GM18873 (cell line): Measurements from ENCODE around the gene ADAM10.
A peak's percentile ranks its signal among the peaks of the same experiment; 100 is the strongest.

Source experiments
- ATAC-seq: cut with Tn5 transposase; IDR thresholded peaks from one replicate; pipeline ENCODE4 v1.9.1; 2021; ENCODE audit warnings: mild to moderate bottlenecking, moderate library complexity, moderate number of reproducible peaks; ENCODE audit not compliant: unreplicated experiment, low FRiP score

The ADAM10 gene

DNA sequence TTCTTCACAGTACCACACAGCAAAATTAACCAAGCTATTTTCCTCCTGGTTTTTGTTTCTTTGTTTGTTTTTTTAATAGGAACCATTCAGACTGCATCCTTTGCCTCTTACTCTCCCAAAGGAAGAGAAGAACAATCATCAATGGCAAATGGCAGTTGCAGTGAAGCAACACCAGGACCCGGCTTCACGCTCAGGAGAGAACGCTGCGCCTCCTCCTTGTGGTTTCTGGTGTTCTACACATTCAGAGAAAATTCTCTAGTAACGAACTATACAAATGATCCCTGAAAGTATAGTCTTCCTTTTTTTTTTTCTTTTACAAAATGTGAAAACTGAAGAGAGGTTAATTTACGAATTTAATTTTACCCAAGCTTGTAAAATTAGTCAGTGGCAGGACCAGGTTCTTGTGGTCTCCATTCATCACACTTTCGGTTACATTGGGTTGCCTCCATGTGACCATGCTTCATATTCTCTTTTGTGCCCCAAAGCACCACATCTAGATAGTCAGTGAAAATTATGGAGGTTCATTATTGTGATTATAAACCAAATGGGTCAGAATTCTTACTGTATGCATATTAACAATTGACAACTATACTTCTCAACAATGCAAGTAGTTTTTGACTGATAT, 11.0 kb upstream of the ADAM10 start:
- no peak for ATAC-seq

DNA sequence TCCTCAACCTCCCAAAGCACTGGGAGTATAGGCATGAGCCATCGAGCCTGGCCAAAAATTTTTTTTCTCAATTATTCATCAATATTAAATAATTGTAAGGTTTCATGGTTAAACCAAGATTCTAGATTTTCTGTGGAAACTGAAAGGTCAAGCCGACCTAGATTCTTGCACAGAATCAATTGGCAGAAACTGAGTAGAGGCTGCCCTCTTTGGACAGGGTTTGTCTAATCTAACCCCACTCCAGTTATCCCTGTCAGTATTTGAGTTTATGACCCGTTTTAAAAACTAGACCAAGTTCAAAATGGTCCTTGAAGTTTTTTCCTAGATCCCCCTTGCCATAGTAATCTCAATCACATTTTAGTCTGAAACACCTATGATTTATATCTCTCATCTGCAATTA, 8.6 kb upstream of the ADAM10 start:
- no peak for ATAC-seq

DNA sequence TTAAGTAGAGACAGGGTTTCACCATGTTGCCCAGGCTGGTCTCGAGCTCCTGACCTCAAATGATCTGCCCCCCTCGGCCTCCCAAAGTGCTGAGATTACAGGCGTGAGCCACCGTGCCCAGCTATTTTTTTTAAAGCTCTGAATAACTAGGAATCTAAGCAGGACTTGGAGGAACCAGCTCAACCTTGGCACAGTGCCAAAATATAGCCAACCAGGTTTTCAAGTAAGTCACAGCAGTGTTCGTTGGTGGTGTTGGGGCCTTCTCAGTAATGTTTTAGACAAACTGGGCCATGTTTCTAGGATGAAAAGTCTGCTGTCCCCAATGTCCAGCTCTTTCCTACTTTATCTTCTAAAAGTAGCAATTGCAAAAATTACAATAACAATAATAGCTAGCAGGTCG, 6.4 kb upstream of the ADAM10 start:
- ATAC-seq: no peak

DNA sequence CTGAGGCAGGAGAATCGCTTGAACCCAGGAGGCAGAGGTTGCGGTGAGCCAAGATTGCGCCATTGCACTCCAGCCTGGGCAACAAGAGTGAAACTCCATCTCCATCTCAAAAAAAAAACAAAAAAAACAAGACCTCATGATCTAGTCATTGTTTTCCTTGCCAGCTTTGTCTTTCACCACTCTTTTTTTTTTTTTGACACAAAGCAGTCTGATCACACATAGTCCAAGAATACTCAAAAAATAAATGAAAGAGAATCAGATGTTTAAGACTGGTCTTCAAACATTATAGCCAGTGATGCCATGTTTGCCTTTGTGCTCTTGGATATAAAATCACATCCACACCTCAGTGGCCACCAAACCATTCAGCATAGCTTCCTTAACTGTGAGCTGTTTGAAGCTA, 5.8 kb upstream of the ADAM10 start:
- ATAC-seq: no peak

DNA sequence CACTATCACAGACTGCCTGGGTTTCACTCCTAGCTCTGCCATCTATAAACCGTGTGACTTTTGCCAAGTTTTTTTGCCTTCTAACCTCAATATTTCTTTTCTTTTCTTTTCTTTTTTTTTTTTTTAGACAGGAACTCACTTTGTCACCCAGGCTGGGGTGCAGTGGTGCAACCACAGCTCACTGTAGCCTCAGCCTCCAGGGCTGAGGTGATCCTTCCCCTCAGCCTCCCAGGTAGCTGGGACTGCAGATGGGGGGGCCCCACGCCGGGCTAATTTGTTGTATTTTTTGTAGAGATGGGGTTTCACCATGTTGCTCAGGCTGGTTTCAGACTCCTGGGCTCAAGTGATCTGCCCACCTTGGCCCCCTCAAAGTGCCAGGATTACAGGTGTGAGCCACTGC, 3.2 kb upstream of the ADAM10 start:
- no peak for ATAC-seq

DNA sequence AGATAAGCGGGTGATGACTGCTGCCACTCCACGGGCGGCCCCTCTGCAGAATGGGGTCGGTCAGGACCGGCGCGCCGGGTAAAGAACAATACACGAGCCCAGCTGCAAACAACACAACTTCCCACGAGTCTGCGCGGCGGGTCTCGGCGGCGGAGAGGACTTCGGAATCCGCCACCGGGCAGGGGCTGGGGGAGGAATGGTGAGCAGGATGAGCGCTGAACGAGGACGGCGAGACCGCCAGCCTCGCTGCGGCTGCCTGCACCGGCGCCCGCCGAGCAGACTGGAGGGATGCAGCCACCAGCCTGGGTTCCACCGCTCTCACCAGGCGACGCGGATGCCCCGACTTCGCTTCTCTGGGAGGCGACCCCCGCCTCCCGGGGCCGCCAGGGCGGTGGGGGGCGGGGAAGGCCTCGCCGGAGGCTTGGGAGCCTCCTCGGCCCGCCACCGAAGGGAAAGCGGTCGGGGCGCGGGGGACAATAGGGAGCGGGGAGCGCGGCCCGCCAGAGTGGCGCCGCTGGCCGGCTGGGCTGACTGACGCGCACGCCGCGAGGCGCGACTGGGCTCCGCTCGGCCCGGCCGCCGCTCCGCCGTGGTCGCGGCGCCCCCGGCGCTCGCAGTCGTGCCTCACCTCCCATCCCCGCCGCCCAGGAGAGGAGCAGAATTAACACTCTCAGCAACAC, 515 bp downstream of the ADAM10 start:
- peak; percentile 23 for ATAC-seq

DNA sequence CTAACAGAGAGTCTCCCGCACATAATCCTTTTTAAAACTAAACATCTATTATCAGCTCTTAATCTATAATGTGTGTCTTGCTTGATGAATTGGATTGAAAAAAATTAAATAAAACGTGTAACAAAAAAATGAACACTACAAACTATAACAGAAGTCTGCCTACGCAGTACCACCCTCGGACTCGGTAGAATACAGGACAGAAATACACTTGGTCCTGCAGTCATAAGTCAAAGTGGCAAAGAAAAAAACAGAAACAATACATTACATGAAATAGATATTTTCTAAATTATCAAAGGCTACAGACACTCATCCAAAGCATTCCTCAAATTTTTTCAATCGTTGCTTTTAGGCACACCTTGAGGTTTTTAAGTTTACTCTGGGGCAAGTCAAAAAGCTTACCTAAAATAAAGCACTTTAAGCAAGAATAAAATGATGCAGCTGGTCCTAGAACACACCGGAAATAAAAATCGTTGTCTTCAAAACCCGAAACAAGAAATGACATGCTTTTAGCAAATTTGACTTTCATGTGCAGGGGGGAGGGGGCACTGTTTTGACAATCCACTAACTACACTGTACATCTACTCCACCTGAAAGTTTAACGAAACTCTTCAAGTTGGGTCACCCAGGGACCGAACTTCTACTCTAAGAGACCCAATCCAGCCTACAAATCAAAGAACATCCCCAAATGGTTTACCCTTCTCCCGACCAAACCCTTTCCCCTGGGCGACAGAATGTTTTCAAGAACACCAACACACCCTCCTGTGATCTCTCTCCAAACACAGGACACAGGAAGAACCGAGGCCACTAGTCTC, 1.3 kb downstream of the ADAM10 start:
- ATAC-seq: no peak

DNA sequence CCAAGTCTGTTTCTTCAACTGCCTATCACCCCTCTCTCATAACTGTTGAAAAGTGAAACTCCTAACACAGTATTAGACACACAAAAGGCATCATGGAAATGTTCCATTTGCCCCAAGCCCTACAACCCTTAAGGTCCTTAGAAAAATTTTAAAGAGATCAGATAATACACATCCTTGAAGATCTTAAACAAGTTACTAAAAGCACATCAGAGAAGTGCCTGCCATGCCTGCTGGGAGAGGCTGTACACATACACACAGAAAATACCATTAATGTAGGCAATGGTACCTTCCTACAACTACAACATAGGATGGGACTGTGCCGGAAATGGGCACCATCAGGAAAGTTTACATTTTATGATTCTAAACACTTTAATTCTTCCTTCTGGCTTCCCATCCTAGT, 3.3 kb downstream of the ADAM10 start:
- ATAC-seq: no peak

DNA sequence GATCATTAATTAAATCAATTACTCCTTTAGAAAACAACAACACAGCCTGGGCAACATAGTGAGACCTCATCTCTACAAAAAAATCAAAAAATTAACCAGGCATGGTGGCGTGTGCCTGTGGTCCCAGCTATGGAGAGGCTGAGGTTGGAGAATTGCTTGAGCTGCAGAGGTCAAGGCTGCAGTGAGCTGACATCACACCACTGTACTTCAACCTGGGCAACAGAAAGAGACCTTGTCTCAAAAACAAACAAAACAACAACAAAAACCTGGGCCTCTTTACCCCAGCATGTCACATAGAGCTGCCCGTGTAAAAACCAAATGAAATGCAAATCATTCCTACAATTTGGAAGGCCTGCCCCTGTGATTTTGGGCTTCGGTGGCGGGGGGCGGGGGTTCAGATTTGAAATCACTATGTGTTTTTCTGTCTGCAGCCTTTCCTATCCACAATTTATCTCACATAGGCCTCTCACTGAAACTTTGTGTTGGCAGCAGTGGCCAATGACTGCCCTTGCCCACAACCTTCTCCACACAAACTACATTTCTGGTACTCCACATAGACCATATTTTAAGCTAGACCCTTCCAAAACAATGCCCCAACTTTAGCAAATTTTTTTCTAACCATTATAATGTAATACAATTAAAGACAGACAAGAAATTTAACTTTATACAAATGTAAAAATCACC, 6.5 kb downstream of the ADAM10 start:
- ATAC-seq: no peak

DNA sequence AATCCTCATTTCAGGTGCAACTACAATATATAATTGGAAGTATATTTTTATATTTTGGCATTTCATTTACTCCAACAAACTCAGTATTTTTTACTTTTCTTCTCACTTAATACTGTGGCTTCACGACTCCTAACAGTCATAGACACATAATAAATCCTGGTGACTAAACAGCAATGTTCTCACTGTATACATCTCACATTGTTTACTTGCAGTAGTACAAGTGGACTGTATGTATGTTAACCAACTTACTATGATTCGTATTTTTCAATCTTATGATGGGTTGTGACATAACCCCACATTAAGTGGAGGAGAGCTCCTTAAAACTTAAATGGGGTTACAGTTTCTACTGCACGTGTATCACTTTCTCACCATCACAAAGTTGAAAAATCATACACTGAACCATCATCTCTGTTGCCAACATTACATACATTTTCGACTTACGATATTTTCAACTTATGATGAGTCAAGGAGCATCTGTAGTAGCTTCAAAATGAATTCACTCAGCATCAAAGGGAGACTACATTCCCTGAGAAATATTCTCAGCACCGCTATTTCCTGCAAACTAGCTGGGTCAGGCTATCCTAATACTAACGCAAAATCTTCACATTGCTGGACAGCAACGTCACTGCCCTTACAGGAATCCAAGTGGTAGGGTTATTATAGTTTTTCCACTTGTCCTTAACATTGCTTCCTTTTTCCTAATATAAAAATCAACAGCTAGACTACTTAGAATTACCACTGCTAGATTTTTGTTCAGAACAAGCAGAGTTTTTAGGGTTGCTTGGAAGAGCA, 7.3 kb downstream of the ADAM10 start:
- no peak for ATAC-seq

DNA sequence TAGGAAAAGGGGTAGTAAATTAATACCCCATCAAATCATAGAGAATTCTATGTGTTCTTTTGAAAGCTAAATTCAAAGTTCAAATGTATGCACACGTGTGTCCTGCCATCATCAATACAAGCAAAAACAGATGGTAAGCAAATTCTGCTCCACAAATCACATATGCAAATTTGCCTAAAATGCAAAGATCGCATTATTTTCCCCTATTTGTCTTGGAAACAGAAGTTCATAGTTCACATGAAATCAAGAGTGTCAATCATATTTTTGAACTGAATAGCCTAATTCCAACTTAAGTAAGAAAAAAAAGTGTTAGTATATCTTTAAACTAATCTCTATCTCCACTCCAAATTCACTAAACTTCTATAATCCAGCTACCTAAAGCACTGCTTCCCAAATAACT, 8.5 kb downstream of the ADAM10 start:
- ATAC-seq: no peak

DNA sequence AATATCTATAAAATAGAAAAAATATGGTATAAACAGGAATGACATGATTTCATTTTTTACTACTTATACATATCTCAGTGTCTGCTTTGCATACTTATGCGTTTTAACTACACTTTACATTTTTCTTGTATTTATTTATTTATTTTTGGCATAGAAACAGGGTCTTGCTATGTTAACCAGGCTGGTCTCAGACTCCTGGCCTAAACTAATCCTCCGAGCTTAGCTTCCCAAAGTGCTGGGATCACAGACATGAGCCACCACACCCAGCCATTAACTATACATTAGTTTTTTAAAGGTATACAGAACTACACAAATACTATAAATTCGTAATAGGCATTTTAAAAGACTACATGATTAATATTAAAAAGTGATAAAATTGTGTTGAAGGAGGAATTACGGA, 9.1 kb downstream of the ADAM10 start:
- no peak for ATAC-seq

DNA sequence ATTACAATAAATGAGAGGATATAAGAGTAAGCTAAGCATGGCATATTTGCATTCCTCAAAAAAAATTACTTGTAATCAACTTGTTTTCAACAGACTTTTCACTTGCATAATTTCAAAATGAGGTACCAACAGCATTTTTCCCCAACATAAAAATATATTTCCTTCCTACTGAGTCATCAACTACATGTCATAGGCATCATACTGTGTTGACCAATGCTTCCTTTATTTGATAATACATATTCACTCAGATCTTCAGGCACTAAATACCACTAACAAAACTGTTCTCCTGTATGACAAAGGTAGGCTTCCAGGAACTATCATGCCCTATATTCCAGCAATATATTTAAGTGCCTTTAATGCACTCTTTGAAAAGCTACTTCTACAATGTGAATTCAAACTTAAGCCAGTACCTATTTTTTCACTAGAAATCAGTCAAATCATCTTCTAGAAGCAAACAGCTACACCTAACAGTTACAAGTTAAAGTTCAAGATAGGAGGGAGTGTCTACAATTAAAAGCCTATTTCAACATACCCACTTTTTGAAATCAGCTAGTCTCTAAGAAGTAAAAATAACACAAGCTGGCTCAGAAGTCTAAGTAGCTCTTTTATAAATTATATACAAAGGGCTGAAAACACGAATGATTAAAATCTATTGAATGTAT, 11.3 kb downstream of the ADAM10 start:
- no peak for ATAC-seq

DNA sequence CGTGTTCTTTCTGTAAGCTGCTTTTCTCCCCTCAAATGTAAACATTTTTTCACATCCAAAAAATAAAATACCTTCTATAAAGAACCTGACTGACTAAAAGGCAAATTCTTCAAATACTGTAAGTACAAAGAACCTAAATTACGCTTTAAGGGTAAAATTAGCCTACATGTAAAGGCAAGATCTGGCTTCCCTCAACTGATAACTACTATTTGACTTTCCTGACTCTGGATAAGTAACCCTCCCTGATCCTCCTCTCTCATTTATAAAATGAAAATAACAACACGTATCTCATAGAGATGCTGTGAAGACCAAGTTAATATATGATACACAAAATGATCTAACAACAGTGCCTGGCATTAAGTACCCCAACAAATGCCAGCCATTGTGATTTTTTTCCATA, 12.2 kb downstream of the ADAM10 start:
- ATAC-seq: no peak

DNA sequence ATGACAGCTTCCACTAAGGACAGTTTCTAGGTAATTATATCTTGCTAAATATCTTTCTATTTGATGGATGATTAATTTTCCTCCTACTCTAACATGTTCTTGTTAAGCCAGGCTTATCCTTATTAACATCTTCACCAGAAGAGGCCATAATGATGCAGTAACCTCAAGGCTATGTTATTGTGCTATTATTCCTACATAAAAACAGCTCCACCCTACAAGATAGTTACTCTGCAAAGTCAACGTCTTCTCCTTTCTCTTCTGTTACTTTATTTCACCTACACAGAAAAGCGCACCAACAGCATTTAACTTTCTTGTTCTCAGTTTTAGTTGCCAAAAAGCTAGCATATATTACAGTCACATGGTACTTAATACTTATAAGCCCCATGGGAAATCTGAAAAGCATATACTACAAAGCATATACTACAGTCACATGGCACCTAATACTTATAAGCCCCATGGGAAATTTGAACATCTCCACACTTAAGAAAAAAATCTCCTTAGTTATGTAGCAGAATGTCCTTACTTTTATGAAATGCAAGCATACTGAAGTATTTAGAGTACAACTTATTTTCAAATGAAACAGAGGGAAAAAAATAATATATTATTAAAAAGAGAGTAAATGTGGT, 13.4 kb downstream of the ADAM10 start:
- ATAC-seq: no peak

DNA sequence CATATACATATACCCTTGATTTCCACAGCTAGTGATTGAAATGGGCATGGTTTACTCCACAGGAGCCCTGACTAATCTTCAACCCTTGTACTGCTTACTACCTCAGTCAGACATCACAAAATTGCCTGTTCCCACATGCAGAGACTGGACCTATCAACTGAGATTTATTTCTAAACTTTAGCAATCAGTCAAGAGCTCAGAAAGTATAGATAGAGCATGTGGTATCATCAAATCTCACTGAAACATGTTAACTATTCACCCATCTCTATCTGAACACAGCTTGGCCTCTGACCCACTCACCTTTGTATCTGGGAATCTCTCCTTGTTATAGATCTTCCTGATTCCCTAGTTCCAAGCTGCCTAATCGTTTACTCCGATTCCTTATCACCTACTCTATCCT, 14.6 kb downstream of the ADAM10 start:
- no peak for ATAC-seq

DNA sequence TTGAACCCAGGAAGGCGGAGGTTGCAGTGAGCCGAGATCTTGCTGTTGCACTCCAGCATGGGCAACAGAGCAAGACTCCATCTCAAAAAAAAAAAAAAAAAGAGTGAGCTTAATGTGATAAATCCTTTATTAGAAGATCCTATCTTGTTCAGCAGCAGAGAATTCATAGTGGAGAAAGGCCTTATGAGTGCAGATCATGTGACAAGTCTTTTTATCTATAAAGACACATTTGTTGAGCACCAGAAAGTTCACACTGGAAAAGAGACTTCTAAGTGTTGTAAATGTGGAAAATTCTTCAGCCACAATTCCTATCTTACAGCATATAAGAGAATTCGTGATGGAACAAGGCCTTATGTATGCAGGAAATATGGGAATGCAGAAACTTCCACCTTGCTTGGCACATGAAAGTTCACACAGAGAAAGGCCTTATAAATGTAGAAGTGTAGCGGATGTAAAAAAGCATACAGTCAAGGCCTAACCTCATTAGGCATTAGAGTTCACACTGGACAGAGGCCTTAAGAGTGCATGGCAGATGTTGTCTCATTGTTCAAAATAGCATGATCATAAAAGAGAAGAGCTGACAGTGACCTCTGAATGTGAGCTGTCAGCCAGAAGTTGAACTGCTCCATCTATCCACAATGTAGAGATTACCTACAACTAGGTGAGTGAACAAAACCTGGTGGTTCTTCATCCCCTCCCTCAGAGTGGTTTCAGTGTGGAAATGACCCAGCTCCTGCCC, 16.7 kb downstream of the ADAM10 start:
- ATAC-seq: no peak

DNA sequence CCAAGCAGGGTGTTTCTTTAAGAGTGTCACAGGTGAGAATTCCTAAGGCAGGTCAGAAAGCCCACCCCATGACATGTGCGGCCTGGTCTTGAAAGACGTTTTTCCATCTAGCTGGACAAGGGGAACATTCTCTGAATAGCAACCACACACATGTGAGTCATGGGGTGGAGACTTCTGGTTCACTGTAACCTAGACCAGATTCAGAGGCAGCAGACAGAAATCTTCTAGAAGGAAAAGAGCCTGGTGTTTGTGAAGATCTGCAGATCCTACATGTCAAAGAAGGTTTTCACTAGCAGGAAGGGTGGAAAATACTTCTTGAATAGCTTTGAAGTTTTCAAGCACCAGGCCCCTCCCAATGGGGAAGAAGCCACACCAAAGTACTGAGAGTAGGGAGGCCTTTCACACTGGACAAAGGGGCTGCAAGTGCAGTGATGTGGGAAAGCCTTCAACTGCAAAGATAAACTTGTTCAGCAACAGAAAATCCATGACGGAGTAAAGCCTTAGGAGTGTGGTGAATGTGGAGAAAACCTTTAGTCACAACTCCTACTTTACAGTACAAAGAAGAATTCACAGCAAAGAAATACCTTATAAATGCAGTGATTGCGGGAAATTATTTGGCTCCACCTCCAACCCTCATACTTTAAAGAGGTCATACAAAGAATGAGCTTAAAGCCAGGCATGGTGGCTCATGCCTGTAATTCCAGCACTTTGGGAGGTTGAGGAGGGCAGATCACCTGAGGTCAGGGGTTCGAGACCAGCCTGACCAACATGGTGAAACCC, 17.6 kb downstream of the ADAM10 start:
- ATAC-seq: no peak
